Measurements from ENCODE around the gene FBLN2. TPM values are rescaled to one million over a fixed set of nuclear protein-coding genes. Genes with fewer than 3 reads are reported as not detected.

The FBLN2 gene
- total and polyA plus RNA-seq, 2 of the 13 experiments (the other 11 are each of a cell fraction or from before 2014, with no cell fraction given), result not detected

DNA sequence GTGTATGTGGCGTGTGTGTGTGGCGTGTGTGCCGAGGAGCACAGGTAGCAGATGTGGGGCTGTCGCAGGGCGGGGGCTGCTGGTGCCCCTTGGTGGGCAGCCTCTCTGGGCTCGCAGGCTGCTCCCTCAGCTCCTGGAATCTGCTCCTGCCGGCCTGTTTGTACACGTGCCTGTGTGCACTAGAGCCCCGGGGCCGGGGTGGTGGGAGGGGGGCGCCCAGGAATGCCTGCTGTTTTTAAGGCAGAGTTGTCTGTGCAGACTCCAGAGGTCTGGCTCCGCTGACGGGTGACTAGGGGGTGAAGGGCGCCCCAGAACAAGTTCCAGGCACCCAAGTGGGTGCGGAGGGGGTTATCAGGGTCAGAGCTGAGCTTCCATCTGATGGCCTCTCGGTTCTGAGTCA is 112.2 kb downstream of the FBLN2 start:
- H3K79me2 ChIP-seq (ENCODE audit: insufficient read depth, low read length), result no peaks in the 10 kb centered on the region
- POLR2A ChIA-PET, result no interaction called here
- in situ Hi-C loops (cut with HindIII; ENCODE audit: extremely low pct_ligation_motif_present, low pct_unique_long_range_greater_than_20kb) (no loop called here), intact Hi-C loops (cut with micrococcal nuclease; ENCODE audit: unreplicated experiment) (no loop called here)
- no peak overlapping the region for H3K27ac ChIP-seq (ENCODE audit: extremely low read length, insufficient read depth, low read length)
- 34% methylated on average over 5 of the region's 16 CpGs for WGBS (ENCODE audit: low lambda C conversion rate)
- CTCF ChIA-PET (ENCODE audit: low intra/inter-chr PET ratio, low total read pairs), result no interaction called here
- no peak overlapping the region for H3K4me2 ChIP-seq (ENCODE audit: low read depth, low read length)
- no peaks in the 10 kb centered on the region for H4K20me1 ChIP-seq (ENCODE audit: insufficient read depth, low read length)
- H3K9ac ChIP-seq (ENCODE audit: insufficient read depth, low read depth, low read length), result no peak overlapping the region
- no peaks in the 10 kb centered on the region for H3K9me3 ChIP-seq (ENCODE audit: low read length)
- TF ChIP-seq ZNF567 (CRISPR knock-in tag; IDR thresholded peaks at IDR 0.05; ENCODE audit: borderline replicate concordance) (no peak), ADNP (CRISPR knock-in tag; IDR thresholded peaks at IDR 0.05) (no peak), FOXK2 (IDR thresholded peaks at IDR 0.05) (no peak), NR2C2 (CRISPR knock-in tag; IDR thresholded peaks at IDR 0.05; ENCODE audit: borderline replicate concordance) (no peak), BORCS8-MEF2B (CRISPR knock-in tag; IDR thresholded peaks at IDR 0.05) (no peak)
- TF ChIP-seq, protein P1, sequence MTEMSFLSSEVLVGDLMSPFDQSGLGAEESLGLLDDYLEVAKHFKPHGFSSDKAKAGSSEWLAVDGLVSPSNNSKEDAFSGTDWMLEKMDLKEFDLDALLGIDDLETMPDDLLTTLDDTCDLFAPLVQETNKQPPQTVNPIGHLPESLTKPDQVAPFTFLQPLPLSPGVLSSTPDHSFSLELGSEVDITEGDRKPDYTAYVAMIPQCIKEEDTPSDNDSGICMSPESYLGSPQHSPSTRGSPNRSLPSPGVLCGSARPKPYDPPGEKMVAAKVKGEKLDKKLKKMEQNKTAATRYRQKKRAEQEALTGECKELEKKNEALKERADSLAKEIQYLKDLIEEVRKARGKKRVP (CRISPR knock-in tag; IDR thresholded peaks at IDR 0.05), result no peak
- no peaks in the 10 kb centered on the region for H3K4me1 ChIP-seq (ENCODE audit: insufficient read depth, low read length)
- DNase-seq (ENCODE audit: low spot score) (no peak), FAIRE-seq (no peak), ATAC-seq (no peak)
- H3K36me3 ChIP-seq (replicated peaks in 1 of 2; ENCODE audit: control insufficient read depth in 1 of 2, insufficient read depth in 2 of 2, low read length in 2 of 2), result no peaks in the 10 kb centered on the region
- BruUV-seq (replicated peaks), result no TSS peak
- H2AFZ ChIP-seq (ENCODE audit: low read length), result no peak overlapping the region
- no peak overlapping the region for H3K4me3 ChIP-seq (replicated peaks in 1 of 3; ENCODE audit: insufficient read depth in 1 of 3, low read depth in 2 of 3, low read length in 3 of 3)
- peaks cover 3 to 48% of the 10 kb centered on the region in 2 experiments; a peak in 3 of 5 replicates for H3K27me3 ChIP-seq (ENCODE audit: control insufficient read depth in 1 of 2, insufficient read depth in 2 of 2, low read length in 2 of 2)

DNA sequence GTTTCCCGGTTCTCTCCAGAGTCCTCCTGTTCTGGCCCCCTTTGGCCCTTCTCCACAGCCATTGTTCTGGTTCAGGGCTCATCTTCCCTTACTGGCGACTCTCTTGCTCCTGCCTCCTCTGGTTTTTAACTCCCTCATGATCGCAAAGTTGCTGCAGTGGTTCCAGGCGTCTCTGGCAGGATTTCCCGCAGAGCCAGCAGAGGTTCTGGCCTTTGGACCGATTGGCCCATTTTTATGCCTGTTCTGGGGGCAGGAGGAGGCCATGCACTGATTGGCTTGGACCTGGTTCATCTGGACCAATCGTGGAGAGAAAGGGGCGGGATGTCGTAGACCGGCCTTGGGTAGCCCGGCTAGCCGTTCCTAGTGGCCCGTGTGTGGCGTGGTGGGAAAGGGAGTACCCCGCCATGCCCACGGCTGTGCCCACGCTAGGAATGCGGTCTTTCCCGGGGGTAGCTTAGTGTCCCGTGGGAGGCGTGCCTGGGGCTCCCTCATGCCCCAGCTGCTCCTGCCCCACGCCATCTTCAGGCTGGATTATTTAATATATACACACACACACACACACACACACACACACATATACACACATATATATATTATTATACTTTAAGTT is 113.4 kb downstream of the FBLN2 start:
- no peak overlapping the region for H2AFZ ChIP-seq (ENCODE audit: low read length)
- H3K4me3 ChIP-seq (replicated peaks in 1 of 3; ENCODE audit: insufficient read depth in 1 of 3, low read depth in 2 of 3, low read length in 3 of 3), result no peak overlapping the region
- no peak overlapping the region for H3K4me2 ChIP-seq (ENCODE audit: low read depth, low read length)
- ChIA-PET CTCF (ENCODE audit: low intra/inter-chr PET ratio, low total read pairs) (no interaction called here), POLR2A (no interaction called here)
- intact Hi-C loops (cut with micrococcal nuclease; ENCODE audit: unreplicated experiment) (no loop called here), in situ Hi-C loops (cut with HindIII; ENCODE audit: extremely low pct_ligation_motif_present, low pct_unique_long_range_greater_than_20kb) (no loop called here)
- peaks cover 0 to 51% of the 10 kb centered on the region in 2 experiments; a peak in 3 of 5 replicates for H3K27me3 ChIP-seq (ENCODE audit: control insufficient read depth in 1 of 2, insufficient read depth in 2 of 2, low read length in 2 of 2)
- BruUV-seq (replicated peaks), result no TSS peak
- FAIRE-seq (no peak), ATAC-seq (0 out of 3 replicates have a peak, but pooled peaks have one; percentile 15), DNase-seq (ENCODE audit: low spot score) (no peak)
- H3K36me3 ChIP-seq (replicated peaks in 1 of 2; ENCODE audit: control insufficient read depth in 1 of 2, insufficient read depth in 2 of 2, low read length in 2 of 2), result no peaks in the 10 kb centered on the region
- H3K9ac ChIP-seq (ENCODE audit: insufficient read depth, low read depth, low read length), result no peak overlapping the region
- TF ChIP-seq, protein P2, sequence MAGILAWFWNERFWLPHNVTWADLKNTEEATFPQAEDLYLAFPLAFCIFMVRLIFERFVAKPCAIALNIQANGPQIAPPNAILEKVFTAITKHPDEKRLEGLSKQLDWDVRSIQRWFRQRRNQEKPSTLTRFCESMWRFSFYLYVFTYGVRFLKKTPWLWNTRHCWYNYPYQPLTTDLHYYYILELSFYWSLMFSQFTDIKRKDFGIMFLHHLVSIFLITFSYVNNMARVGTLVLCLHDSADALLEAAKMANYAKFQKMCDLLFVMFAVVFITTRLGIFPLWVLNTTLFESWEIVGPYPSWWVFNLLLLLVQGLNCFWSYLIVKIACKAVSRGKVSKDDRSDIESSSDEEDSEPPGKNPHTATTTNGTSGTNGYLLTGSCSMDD (CRISPR knock-in tag; IDR thresholded peaks at IDR 0.05), result no peak
- TF ChIP-seq PRDM15 (CRISPR knock-in tag; IDR thresholded peaks at IDR 0.05) (no peak), NFYB (CRISPR knock-in tag; IDR thresholded peaks at IDR 0.05) (peak; percentile 57), NFYC (CRISPR knock-in tag; IDR thresholded peaks at IDR 0.05) (peak; percentile 54)
- H3K27ac ChIP-seq (ENCODE audit: extremely low read length, insufficient read depth, low read length), result no peak overlapping the region
- H3K4me1 ChIP-seq (ENCODE audit: insufficient read depth, low read length), result peaks cover 4% of the 10 kb centered on the region; the same call in 1 of the 2 replicates
- H3K79me2 ChIP-seq (ENCODE audit: insufficient read depth, low read length), result no peaks in the 10 kb centered on the region
- H3K9me3 ChIP-seq (ENCODE audit: low read length), result no peaks in the 10 kb centered on the region
- no peaks in the 10 kb centered on the region for H4K20me1 ChIP-seq (ENCODE audit: insufficient read depth, low read length)
- WGBS (ENCODE audit: low lambda C conversion rate), result 38% methylated on average over 11 of the region's 22 CpGs

Data from HepG2 (cell line).